Measurements from ENCODE around the gene ZC3H15. TPM values are rescaled to one million over a fixed set of nuclear protein-coding genes. Genes with fewer than 3 reads are reported as not detected.

ZC3H15 gene
- total RNA-seq, 2 experiments from 2014 or later: 92.2 to 93.3 TPM

- CTCF ChIA-PET: interaction anchor here (1.0 kb wide), 1 partner anchor 108 kb away, joined by 4 read pairs; no protein-coding TSS in a partner anchor
- Mint-ChIP-seq H3K27me3 (ENCODE audit: low read depth) (no peaks in the 10 kb centered on the region), H3K9me3 (no peaks in the 10 kb centered on the region), H3K4me3 (no peak overlapping the region), H3K27ac (no peak overlapping the region), H3K36me3 (ENCODE audit: low read depth) (no peaks in the 10 kb centered on the region), H3K4me1 (ENCODE audit: low read depth) (no peaks in the 10 kb centered on the region)
- intact Hi-C loops (cut with micrococcal nuclease): no loop called here
- DNase-seq: no peak
Measured at GRCh38 chr2:186531257-186531775, 45.3 kb downstream of the ZC3H15 start.

GRCh38 chr2:186532891-186533290 is 46.8 kb downstream of the ZC3H15 start:
- CTCF ChIA-PET: no interaction called here
- DNase-seq: no peak
- H3K27ac Mint-ChIP-seq: no peak overlapping the region
- H3K4me1 Mint-ChIP-seq (ENCODE audit: low read depth): no peaks in the 10 kb centered on the region
- no peaks in the 10 kb centered on the region for H3K9me3 Mint-ChIP-seq
- no peaks in the 10 kb centered on the region for H3K36me3 Mint-ChIP-seq (ENCODE audit: low read depth)
- no peaks in the 10 kb centered on the region for H3K27me3 Mint-ChIP-seq (ENCODE audit: low read depth)
- intact Hi-C loops (cut with micrococcal nuclease): no loop called here
- no peak overlapping the region for H3K4me3 Mint-ChIP-seq

DNA sequence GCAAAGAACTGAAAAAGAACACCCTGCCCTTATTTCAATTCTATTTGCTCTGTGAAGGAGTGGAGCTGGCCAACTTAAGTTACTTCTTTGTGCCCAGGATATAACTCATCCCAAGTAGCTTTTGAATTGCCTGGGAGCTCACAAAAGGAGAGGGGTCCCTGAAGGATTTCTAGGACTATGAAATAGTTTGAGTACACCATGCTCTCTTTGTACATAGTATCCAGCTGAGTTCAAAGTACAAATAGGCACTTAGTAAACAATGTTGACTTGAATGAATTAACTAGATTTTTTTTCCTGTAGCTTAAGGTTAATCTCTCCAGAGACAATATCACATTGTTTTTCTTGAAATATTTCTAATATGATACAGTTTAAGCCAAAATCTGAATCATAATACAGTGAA is 47.7 kb downstream of the ZC3H15 start:
- Mint-ChIP-seq H3K27me3 (ENCODE audit: low read depth) (no peaks in the 10 kb centered on the region), H3K9me3 (no peaks in the 10 kb centered on the region), H3K36me3 (ENCODE audit: low read depth) (no peaks in the 10 kb centered on the region), H3K27ac (no peak overlapping the region), H3K4me3 (no peak overlapping the region), H3K4me1 (ENCODE audit: low read depth) (no peaks in the 10 kb centered on the region)
- no peak for DNase-seq
- CTCF ChIA-PET: no interaction called here
- intact Hi-C loops (cut with micrococcal nuclease): no loop called here

- Mint-ChIP-seq H3K9me3 (no peaks in the 10 kb centered on the region), H3K27ac (no peak overlapping the region), H3K27me3 (ENCODE audit: low read depth) (no peaks in the 10 kb centered on the region), H3K4me3 (no peak overlapping the region), H3K4me1 (ENCODE audit: low read depth) (no peaks in the 10 kb centered on the region), H3K36me3 (ENCODE audit: low read depth) (no peaks in the 10 kb centered on the region)
- DNase-seq: no peak
- CTCF ChIA-PET: no interaction called here
- intact Hi-C loops (cut with micrococcal nuclease): no loop called here
Measured at GRCh38 chr2:186534406-186534805, 48.3 kb downstream of the ZC3H15 start.

DNA sequence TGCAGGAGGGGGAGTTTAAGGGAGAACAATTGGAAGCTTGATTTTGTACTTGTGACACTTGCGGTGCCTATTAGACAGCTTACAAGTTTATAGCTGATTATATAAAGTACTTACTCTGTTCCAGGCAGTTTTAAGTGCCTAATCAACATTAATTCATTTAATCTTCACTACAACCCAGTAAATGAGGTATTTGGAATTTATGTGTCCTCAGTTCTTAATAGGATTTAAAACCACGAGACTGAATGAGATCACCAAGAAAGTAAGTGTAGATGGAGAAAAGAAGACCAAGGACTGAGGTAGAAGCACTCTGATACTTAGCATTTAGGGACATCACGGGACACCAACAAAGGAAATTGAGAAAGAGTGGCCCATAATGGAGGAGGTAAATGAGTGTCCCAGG is 49.8 kb downstream of the ZC3H15 start:
- Mint-ChIP-seq H3K4me3 (no peak overlapping the region), H3K36me3 (ENCODE audit: low read depth) (no peaks in the 10 kb centered on the region), H3K27me3 (ENCODE audit: low read depth) (peaks cover 4% of the 10 kb centered on the region), H3K9me3 (no peaks in the 10 kb centered on the region), H3K4me1 (ENCODE audit: low read depth) (no peaks in the 10 kb centered on the region), H3K27ac (no peak overlapping the region)
- no peak for DNase-seq
- intact Hi-C loops (cut with micrococcal nuclease): no loop called here
- CTCF ChIA-PET: interaction anchor here (1.5 kb wide), 1 partner anchor 16 kb away, joined by 3 read pairs; no protein-coding TSS in a partner anchor

DNA sequence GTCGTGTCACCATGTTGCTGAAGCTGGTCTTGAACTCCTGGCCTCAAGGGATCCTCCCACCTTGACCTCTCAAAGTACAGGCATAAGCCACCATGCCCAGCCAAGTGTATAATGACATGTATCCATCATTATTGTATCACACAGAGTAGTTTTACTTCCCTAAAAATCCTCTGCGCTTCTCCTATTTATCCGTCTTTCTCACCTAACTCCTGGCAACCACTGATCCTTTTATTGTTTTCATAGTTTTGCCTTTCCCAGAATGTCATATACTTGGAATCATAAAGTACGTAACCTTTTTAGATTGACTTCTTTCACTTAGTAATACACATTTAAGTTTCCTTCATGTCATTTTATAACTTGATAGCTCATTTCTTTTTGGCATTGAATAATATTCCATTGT is 51.0 kb downstream of the ZC3H15 start:
- Mint-ChIP-seq H3K27me3 (ENCODE audit: low read depth) (peaks cover 6% of the 10 kb centered on the region), H3K4me3 (no peak overlapping the region), H3K36me3 (ENCODE audit: low read depth) (no peaks in the 10 kb centered on the region), H3K27ac (no peak overlapping the region), H3K4me1 (ENCODE audit: low read depth) (no peaks in the 10 kb centered on the region), H3K9me3 (no peaks in the 10 kb centered on the region)
- no peak for DNase-seq
- CTCF ChIA-PET: interaction anchor here (1.3 kb wide), 1 partner anchor 104 kb away, joined by 4 read pairs; no protein-coding TSS in a partner anchor
- intact Hi-C loops (cut with micrococcal nuclease): no loop called here

- CTCF ChIA-PET: no interaction called here
- no peaks in the 10 kb centered on the region for H3K4me1 Mint-ChIP-seq (ENCODE audit: low read depth)
- no peaks in the 10 kb centered on the region for H3K36me3 Mint-ChIP-seq (ENCODE audit: low read depth)
Measured at GRCh38 chr2:186540941-186541340, 54.9 kb downstream of the ZC3H15 start.

GRCh38 chr2:186542002-186542401 is 55.9 kb downstream of the ZC3H15 start:
- no peak for DNase-seq
- H3K4me1 Mint-ChIP-seq (ENCODE audit: low read depth): no peaks in the 10 kb centered on the region
- H3K27me3 Mint-ChIP-seq (ENCODE audit: low read depth): peaks cover 6% of the 10 kb centered on the region
- H3K4me3 Mint-ChIP-seq: no peak overlapping the region
- no peaks in the 10 kb centered on the region for H3K36me3 Mint-ChIP-seq (ENCODE audit: low read depth)
- CTCF ChIA-PET: no interaction called here
- no peaks in the 10 kb centered on the region for H3K9me3 Mint-ChIP-seq
- intact Hi-C loops (cut with micrococcal nuclease): no loop called here
- no peak overlapping the region for H3K27ac Mint-ChIP-seq

More at GRCh38 chr2:186540941-186541340, 54.9 kb downstream of the ZC3H15 start:
- no peaks in the 10 kb centered on the region for H3K9me3 Mint-ChIP-seq
- DNase-seq: no peak
- H3K4me3 Mint-ChIP-seq: no peak overlapping the region
- H3K27ac Mint-ChIP-seq: no peak overlapping the region
- H3K27me3 Mint-ChIP-seq (ENCODE audit: low read depth): peaks cover 6% of the 10 kb centered on the region
- intact Hi-C loops (cut with micrococcal nuclease): no loop called here

GRCh38 chr2:186543561-186544131 is 57.6 kb downstream of the ZC3H15 start:
- DNase-seq: no peak
- H3K4me3 Mint-ChIP-seq: no peak overlapping the region
- no peaks in the 10 kb centered on the region for H3K4me1 Mint-ChIP-seq (ENCODE audit: low read depth)
- CTCF ChIA-PET: no interaction called here
- intact Hi-C loops (cut with micrococcal nuclease): no loop called here
- no peak overlapping the region for H3K27ac Mint-ChIP-seq
- H3K9me3 Mint-ChIP-seq: no peaks in the 10 kb centered on the region
- H3K36me3 Mint-ChIP-seq (ENCODE audit: low read depth): no peaks in the 10 kb centered on the region
- H3K27me3 Mint-ChIP-seq (ENCODE audit: low read depth): peaks cover 6% of the 10 kb centered on the region

- Mint-ChIP-seq H3K27me3 (ENCODE audit: low read depth) (peaks cover 6% of the 10 kb centered on the region), H3K27ac (no peak overlapping the region), H3K4me3 (no peak overlapping the region), H3K9me3 (no peaks in the 10 kb centered on the region), H3K4me1 (ENCODE audit: low read depth) (no peaks in the 10 kb centered on the region), H3K36me3 (ENCODE audit: low read depth) (no peaks in the 10 kb centered on the region)
- intact Hi-C loops (cut with micrococcal nuclease): no loop called here
- CTCF ChIA-PET: interaction anchor here (0.6 kb wide), 1 partner anchor 45 kb away, joined by 3 read pairs; no protein-coding TSS in a partner anchor
- no peak for DNase-seq
Measured at GRCh38 chr2:186544255-186544675, 58.2 kb downstream of the ZC3H15 start.

GRCh38 chr2:186546846-186547245 is 60.8 kb downstream of the ZC3H15 start:
- Mint-ChIP-seq H3K4me1 (ENCODE audit: low read depth) (no peaks in the 10 kb centered on the region), H3K36me3 (ENCODE audit: low read depth) (no peaks in the 10 kb centered on the region), H3K27ac (no peak overlapping the region), H3K27me3 (ENCODE audit: low read depth) (peaks cover 8% of the 10 kb centered on the region), H3K9me3 (no peaks in the 10 kb centered on the region), H3K4me3 (no peak overlapping the region)
- intact Hi-C loops (cut with micrococcal nuclease): no loop called here
- CTCF ChIA-PET: no interaction called here
- no peak for DNase-seq

DNA sequence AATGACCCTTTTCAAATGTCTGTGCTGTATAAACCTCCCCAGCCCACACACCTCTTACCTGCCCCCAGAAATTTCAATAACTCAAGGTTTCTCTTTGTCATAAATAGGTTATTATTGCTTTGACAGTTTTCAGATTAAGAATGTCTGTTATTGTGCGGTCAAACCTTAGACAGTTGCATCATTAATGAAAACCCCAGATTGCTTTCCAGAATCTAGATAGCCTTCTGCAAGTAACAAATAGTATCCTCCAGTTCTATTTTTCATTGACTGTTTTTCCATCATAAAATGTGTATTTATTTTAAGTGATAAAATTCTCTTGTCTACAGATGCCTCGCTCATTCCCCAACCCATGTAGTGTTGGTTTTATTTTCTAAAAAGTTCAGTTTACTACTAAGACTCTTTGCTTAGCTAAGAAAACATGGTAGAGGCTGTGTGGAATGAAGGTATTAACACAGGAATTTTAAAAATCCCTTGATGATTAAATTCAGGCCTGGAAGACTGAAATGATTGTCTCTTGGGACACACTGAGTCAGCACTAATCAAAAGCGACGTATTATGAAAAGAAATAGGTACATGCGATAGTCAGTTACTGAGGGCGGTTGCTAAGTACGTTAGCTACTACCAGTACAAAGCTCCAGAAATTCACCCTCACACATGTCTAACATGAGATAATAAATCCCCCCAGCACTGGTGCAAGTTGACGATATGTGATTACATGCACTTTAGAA is 65.4 kb downstream of the ZC3H15 start:
- Mint-ChIP-seq H3K27me3 (ENCODE audit: low read depth) (peaks cover 8% of the 10 kb centered on the region), H3K4me3 (no peak overlapping the region), H3K36me3 (ENCODE audit: low read depth) (no peaks in the 10 kb centered on the region), H3K27ac (no peak overlapping the region), H3K4me1 (ENCODE audit: low read depth) (no peaks in the 10 kb centered on the region), H3K9me3 (no peaks in the 10 kb centered on the region)
- intact Hi-C loops (cut with micrococcal nuclease): no loop called here
- DNase-seq: no peak
- CTCF ChIA-PET: no interaction called here

DNA sequence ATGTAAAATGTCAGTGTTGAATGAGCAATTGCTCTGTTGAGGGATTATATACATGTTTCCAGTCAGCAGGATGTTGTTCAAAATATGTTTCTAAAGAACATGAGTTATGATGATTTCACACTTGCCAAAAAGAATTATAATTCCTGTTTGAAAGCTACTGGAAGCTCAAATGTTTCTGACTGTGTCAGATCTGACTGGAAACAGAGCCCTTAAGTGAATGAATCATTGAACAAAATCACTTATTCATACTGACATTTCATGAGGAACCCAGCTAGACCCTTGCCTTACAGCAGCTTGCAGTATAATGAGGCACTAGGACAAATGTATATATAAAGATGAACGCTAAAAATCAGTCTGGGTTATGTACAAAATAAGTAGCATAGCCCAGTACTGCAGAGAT is 68.4 kb downstream of the ZC3H15 start:
- DNase-seq: no peak
- CTCF ChIA-PET: interaction anchor here (1.7 kb wide), 1 partner anchor 89 kb away, joined by 4 read pairs; no protein-coding TSS in a partner anchor
- intact Hi-C loops (cut with micrococcal nuclease): no loop called here
- Mint-ChIP-seq H3K9me3 (no peaks in the 10 kb centered on the region), H3K27me3 (ENCODE audit: low read depth) (peaks cover 8% of the 10 kb centered on the region), H3K4me1 (ENCODE audit: low read depth) (no peaks in the 10 kb centered on the region), H3K36me3 (ENCODE audit: low read depth) (no peaks in the 10 kb centered on the region), H3K4me3 (no peak overlapping the region), H3K27ac (no peak overlapping the region)
